CD4-positive, alpha-beta T cell treated with Interleukin-15 for 1 hour (primary cell): Measurements from ENCODE around the gene STAT5A.
"Not testable (repeated sequence)": the region's sequence is repeated elsewhere in the genome, so short reads cannot be mapped to it uniquely, and the experiment has no call there.

Experiments used
- DNase-seq: peaks from one replicate; pipeline ENCODE4 v3.0.0-alpha.2; 2020

STAT5A gene

DNA sequence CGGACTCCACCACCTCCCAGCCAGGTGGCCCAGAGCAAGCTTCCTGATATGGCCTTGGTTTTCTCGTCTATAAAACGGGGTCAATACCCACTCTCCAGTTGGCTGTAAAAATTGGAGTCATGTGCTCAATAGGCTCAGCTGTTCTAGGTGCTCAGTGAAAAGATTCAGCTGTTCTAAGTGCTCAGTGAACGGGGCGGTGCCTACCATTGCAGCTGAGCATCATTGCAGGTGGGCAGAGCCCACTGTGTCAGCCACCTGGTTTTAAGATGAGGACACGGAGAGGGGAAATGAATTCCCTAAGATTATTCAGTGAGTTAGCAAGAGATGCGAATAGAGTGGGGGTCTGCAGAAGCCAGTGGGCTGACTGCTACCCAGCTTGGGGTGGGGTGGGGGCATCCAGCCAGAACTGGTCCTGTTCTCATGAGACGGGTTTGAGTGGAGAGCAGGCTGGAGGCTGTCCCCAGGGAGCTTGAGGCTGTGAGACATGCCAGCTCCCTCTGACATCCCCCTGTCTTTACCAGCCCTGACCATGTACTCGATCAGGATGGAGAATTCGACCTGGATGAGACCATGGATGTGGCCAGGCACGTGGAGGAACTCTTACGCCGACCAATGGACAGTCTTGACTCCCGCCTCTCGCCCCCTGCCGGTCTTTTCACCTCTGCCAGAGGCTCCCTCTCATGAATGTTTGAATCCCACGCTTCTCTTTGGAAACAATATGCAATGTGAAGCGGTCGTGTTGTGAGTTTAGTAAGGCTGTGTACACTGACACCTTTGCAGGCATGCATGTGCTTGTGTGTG, 21.9 kb downstream of the STAT5A start:
- no peak for DNase-seq

DNA sequence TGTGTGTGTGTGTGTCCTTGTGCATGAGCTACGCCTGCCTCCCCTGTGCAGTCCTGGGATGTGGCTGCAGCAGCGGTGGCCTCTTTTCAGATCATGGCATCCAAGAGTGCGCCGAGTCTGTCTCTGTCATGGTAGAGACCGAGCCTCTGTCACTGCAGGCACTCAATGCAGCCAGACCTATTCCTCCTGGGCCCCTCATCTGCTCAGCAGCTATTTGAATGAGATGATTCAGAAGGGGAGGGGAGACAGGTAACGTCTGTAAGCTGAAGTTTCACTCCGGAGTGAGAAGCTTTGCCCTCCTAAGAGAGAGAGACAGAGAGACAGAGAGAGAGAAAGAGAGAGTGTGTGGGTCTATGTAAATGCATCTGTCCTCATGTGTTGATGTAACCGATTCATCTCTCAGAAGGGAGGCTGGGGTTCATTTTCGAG, 22.5 kb downstream of the STAT5A start:
- no peak for DNase-seq

DNA sequence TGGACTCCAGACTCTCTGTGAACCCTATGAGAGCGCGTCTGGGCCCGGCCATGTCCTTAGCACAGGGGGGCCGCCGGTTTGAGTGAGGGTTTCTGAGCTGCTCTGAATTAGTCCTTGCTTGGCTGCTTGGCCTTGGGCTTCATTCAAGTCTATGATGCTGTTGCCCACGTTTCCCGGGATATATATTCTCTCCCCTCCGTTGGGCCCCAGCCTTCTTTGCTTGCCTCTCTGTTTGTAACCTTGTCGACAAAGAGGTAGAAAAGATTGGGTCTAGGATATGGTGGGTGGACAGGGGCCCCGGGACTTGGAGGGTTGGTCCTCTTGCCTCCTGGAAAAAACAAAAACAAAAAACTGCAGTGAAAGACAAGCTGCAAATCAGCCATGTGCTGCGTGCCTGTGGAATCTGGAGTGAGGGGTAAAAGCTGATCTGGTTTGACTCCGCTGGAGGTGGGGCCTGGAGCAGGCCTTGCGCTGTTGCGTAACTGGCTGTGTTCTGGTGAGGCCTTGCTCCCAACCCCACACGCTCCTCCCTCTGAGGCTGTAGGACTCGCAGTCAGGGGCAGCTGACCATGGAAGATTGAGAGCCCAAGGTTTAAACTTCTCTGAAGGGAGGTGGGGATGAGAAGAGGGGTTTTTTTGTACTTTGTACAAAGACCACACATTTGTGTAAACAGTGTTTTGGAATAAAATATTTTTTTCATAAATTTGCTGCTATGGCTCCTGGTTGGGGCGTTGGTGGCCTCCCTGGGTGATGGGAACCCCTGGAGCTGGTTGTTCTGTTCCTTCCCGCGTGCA, 23.1 kb downstream of the STAT5A start:
- peak; percentile 56 for DNase-seq

DNA sequence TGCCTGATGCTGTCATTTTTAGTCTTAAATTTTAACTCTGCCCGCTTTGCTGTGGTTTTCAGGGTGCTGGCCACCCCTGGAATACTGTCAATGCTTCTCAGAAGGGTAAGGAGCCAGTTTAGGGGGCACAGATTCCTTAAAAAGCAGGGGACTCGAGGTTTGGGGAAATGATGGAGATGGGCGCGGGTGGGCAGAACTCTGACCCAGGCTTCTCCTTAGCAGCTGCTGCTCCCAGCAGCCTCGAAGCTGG, 23.7 kb downstream of the STAT5A start:
- DNase-seq, result no peak

DNA sequence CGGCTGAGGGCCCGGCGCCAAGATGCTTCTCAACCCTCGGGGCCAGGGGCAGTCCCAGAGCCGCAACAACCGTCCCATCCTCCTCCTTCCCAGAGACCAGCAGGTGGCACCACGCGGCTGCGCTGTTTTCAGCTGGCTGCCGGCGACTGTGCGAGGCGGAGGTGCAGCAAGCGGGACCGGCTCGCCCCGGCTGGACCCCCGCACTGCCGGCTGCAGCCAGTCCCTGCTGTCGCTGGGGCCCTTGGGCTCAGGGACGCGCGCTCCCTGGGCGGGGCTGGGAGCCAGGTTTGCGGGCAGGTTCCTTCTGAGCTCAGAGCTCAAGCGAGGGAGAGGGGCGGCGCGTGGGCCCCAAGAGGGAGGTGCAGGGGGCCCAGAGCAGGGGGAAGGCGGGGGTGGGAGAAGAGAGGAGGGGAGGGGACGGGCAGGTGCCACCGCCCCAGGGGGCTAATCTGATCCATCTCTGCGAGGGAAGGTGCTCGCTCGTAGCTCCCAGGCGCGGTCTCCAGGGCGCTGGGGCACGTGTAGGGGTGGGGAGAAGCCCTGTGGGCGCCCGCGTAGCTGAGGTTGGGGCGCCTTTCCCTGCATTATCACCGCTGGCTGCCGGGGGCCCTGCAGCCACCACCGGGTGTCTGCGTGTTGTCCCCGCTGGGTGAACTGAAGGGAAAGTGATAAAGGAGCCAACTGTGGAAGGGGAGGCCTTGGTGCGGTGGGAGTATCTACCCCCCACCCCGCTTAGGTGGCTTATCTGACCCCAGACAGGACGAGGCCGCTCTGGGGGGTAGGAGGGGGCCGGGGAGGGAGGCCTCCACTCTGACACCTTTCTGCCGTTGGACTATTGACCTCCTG, 24.2 kb downstream of the STAT5A start:
- DNase-seq, result peak; percentile 76

DNA sequence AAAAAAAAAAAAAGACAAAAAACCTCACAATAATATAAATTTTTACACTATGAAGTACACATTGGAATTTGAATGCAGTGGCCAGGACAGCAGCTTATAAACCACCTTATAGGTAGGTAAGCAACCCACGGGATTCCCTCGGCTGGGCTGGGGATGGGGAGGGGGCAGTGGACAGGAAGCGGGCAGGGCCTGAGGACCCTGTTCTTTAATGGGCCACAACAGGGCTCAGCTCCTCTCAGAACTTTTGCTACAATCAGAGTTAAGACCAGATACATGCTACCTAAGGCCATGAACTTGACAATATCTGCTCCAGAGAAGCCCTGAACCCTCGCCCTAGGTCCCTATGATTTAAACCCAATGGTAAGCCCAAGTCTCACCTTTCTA, 25.1 kb downstream of the STAT5A start:
- no peak for DNase-seq

DNA sequence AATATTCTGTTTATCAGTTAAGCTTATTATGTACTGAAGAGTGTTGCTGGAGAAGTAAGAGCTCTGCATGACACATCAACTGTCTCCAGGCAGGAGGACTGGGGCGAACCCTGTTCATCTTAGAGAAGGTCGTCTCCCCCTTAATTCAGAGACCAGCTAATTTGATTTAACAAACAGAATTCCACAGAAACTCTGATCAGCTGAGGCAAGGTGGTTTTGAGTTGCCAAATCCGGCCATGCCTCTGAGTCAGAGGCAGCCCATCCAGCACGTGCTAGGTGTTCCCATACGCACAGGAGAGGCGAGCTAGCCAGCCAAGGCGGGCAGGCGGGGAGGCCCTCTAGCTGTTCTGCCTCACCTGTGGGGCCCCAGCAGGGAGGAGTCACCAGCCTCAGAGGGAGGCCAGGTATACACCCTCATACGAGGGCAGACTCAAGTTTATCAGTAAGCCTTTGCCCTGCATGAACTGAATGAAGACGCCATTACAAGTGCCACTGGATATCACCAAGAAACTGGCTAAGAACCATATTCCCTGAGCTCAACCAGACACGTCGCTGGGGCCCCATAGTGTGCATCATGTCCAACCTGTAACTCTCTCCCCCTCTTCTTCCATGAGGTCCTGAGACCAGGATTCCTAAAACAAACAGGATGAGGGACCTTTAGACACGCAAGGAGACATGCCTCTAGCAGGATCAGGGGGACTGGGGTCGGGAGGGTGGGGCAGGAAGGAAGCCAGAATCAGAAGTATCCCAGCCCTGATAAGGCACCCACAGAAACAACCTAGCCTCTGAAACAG, 25.7 kb downstream of the STAT5A start:
- no peak for DNase-seq

DNA sequence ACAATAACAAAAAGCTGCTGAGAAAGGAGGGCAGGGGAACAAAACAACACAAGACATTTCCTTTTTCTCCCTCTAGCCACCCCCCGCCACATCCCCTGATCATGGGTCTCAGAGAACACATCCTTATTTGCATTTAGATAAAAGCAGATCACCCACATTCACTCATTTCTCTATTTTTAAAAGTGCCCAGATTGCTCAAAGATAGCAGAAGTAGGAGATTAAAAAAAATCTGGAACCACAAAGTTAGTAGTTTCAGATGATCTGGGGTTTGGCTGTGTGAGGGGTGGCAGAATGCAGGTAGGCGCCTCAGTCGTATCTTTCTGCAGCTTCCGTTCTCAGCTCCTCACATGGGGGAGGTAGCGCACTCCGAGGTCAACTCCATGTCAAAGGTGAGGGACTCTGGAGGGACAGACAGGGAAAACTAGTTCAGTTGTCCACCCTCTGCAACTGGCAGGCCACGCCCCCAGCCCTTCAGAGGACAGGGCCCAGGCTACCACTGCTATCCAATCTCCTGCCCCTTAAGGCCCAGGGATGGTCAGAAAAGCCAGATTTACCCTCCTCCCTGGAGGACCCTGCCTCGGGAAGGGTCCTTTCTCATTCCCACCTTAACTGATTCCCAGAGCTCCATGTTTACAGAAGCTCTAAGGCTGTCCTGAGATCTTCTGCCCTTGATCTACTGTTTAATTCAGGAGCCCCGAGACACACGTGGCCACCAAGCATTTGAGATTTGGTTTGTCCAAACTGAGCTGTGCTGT, 27.3 kb downstream of the STAT5A start:
- DNase-seq, result no peak

DNA sequence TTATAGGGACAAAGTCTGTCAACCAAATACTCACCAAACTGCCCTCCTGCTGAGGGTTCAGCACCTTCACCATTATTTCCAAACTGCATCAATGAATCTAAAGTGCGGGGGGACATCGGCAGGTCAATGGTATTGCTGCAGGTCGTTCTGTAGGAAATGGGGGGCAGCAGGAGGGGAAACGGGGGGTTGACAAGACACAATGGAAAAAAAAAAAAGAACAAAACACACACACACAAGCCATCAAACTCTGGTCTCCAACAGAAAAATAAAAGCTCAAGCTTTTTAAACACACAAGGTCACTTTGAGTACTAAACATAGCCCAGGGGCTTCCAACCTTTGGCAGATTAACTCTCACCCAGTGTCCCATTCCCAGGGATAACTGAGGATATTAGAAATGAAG, 28.5 kb downstream of the STAT5A start:
- no peak for DNase-seq

DNA sequence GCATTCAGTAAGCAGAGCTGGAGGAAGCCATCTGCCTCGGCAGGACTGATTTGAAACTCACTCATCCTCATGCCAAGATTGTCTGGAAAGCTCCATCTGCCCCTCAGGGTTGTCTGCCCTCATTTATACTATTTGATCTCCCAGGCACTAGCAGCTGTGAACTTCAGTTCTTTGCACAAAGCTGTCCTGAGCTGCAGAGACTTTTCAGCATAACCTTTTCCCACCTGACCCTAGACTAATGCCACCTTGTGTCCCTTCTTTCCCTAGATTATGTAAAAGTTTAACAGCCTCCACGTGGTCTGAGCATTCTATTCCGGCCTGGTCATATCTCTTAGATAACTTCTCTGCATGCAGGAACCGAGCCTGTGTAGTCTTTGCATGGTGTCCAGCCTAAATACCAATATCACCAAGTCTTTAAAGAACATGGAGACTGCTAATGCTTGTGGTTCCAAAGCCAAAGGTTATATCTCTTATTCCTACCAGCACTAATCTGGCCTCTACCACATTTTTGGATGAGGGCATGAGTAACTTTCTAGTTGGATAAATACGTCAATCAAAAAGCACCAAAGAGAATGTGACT, 29.1 kb downstream of the STAT5A start:
- no peak for DNase-seq

DNA sequence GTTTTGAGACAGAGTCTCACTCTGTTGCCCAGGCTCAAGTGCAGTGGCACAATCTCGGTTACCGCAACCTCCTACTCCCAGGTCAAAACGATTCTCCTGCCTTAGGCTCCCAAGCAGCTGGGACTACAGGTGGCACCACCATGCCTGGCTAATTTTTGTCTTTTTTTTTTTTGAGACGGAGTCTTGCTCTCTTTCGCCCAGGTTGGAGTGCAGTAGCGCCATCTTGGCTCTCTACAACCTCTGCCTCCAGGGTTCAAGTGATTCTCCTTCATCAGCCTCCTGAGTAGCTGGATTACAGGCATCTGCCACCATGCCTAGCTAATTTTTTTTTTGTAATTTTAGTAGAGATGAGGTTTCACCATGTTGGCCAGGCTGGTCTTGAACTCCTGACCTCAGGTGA, 29.7 kb downstream of the STAT5A start:
- not testable (repeated sequence) for DNase-seq

DNA sequence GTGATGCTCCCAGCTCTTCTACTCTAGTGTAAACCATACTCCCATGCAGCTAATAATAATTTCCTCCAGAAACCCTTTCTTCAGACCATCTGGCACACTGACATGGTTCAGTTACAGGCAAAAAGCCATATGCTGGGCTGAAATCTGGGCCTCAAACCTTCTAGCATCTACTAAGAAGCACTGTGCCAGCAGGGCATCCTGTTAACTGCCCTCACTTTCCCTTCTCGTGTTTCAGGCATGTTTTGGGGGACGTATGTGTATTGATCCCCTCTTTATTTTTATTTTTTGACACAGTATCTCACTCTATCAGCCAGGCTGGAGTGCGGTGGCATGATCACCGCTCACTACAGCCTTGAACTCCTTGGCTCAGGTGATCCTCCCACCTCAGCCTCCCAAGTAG, 33.3 kb downstream of the STAT5A start:
- DNase-seq, result no peak

DNA sequence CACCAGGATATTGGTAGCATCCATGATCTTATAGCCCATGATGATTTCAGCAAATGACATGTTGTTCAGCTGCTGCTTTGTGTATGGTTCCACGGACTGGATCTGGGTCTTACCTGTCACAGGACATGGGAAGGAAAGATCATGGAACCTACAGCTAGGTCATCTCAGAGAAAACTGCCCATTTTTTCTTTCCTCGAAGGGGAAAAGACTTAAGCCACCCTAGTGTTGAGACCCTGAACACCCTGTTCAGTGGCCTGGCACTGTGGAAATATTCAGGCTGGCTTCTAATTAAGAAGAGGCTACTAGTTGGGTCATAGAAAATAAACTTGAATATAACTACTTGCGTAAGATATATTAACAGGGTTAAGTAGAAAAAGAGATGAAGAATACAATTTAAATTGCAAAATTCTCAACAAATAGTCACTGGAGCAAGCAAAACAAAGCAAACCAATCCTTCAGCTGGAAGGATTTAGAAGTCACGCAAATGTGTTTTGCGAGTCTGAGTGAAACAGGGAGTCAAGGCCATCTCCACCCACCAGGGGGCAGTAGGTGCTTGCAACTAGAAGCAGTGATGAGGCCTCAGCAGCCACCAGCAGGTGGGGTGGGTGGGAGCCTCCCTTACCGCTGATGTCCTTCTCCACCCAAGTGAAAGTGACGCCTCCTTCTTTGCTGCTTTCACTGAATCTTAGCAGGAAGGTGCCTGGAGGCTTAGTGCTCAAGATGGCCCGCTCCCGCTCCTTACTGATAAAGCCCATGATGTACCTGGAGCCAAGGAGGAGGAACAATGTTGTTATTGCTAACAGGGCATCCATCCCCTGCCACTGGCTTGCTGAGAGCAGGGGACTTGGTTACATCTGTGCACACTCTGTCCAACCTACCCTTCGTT, 34.3 kb downstream of the STAT5A start:
- peak; percentile 91 for DNase-seq

DNA sequence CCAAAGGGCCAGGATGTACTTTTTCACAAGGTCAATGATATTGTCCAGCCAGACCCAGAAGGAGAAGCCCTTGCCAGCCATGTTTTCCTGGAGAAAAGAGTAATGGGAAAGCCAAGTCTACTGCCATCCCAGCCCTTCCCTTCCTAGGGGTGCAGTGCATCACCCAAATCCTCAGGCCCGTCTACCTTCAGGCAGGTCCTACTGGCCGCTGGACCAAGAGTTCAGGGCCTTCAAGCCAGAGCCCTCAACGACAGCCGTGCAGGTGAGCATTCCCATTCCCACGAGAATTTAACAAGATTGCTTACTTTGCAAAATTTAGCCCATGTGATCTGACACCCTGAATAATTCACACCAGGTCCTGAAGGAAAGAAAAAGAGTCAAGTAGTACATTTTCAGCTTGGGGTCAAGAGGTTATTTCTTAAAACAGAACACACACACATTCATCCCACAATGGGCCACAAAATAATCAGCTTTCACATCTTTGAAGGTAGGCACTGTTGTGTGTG, 35.0 kb downstream of the STAT5A start:
- DNase-seq, result no peak

DNA sequence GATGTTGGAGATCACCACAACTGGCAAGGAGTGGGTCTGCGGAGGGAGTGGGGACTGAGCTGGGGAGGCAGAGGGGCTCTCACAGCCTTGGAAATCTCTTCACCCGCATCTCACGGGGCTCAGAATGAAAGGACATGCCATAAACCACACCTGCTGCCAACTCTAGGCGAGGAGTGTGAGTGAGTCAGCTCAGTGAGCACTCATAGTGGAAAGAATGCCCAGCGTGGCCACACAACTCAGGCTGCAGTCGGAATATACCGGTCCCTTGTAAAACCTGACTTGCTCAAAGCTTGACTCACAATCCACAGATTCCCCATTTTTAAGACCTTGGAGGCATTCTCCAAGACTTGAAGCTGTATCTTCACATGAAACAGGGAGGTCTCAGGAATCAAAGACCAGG, 36.7 kb downstream of the STAT5A start:
- no peak for DNase-seq

DNA sequence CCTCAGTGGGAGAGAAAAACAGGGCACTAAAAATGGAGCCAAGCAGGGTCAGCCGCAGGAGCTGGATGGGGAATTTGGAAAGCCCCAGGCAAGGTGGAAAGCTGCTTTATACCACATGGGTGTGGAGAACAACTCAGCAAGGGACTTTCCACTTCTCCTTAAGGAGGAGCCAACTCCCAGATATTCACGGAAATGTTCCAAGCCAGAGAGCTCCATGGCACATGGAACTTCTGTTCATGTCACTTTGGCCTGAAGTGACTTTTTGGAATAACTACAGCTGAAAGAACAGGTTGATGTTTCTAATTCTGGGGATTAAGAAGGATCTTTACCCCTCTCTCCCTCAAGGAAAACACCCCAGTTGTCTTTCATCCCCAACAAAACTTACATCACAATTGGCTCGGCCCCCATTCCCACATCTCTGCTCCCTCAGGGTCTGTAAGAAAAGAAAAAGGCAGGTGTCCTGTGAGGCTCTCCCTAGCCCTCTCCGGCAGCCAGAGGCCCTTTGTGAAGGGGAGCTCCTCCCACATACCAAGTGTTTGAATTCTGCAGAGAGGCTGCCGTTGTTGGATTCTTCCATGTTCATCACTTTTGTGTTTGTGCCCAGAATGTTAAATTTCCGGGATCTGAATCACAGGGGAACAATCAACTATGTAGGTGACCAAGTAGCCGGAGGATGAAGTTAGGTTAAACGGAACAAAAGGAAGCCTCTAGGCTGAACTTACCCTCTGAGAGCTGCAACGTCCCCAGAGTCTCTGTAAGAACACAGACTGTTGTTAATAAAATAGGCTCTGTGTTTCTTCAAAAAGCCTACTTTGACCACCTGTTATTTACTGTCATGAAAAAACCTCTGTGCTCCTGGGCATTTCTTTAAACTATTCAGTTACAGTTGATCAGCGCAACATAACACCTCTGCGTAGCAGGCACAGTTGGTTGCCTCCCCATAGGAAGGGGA, 41.0 kb downstream of the STAT5A start:
- DNase-seq, result no peak

DNA sequence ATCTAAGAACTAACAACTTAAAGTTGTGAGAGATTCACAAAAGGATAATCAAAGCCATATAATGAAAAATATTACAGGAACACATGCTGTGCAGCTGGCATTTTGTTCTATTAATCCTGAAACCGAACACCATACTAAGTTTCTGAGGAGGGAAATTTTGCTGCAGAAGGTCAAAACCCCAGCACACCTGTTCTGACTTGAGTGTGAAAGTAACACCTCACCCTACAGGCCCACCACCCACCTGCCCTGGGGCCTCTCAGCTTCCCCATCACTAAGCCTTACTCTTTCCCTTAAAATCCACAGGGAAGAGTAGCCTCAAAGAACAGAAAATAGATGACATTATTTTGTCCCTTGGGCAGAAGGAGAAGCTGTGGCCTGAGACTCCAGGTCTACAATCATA, 44.8 kb downstream of the STAT5A start:
- DNase-seq, result no peak

DNA sequence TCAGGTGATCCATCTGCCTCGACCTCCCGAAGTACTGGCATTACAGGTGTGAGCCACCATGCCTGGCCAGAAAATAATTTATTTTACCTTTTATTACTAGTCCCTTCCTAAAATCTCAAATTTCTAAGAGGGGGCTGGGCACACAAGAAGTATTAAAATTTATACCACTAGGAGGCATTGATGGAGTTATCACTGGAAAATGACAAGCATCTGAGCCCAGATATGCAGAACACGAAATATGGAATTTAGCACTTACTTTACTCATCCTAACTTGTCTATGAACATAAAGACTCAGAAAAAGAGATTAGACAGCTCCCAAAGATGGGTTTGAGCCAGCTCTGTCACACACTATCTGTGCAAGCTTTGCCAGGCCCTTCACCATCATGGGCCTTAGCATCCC, 46.4 kb downstream of the STAT5A start:
- no peak for DNase-seq

DNA sequence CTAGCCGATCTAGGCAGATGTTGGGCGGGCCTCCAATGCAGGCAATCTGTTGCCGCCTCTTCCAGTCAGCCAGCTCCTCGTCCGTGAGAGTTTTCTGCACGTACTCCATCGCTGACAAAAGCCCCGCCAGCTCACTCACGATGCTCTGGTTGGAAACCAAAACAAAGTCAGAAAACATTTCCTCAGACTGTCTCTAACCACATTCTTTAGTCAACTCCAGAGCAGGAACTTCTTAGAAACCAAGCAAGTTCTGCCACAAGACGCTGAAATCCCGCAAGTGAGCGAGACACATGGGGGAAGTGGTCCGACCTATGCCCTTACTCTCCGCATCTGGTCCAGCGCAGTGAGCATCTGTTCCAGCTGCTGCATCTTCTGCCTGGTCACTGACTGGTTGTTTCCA, 49.1 kb downstream of the STAT5A start:
- peak; percentile 59 for DNase-seq
